Measurements from ENCODE around the gene CALY. TPM values are rescaled to one million over a fixed set of nuclear protein-coding genes. Genes with fewer than 3 reads are reported as not detected.

CALY gene
- total and polyA plus RNA-seq, 4 donors, result not detected

- Histone ChIP-seq H3K4me3 (no peak overlapping the region), H3K36me3 (ENCODE audit: control insufficient read depth in 4 of 4, insufficient read depth in 4 of 4, low read length in 4 of 4) (no peaks in the 10 kb centered on the region), H3K27me3 (ENCODE audit: control insufficient read depth in 3 of 3, insufficient read depth in 3 of 3, low read length in 2 of 3) (peaks cover 0 to 12% (median 10%) of the 10 kb centered on the region in 3 donors), H3K4me1 (ENCODE audit: control insufficient read depth in 5 of 5, insufficient read depth in 5 of 5, low read length in 5 of 5) (peaks cover 0 to 2% (median 0%) of the 10 kb centered on the region in 5 donors), H3K27ac (ENCODE audit: low read depth in 1 of 2, low read length in 1 of 2) (no peak overlapping the region), H3K9me3 (ENCODE audit: control insufficient read depth in 4 of 4, insufficient read depth in 3 of 4, low read length in 3 of 4) (peaks cover 0 to 4% (median 0%) of the 10 kb centered on the region in 4 donors), H3K9ac (ENCODE audit: insufficient read depth in 1 of 2, low read length in 2 of 2) (no peak overlapping the region)
- peak; percentile 47 for TF ChIP-seq CTCF (IDR thresholded peaks at IDR 0.05; ENCODE audit: control extremely low read depth, extremely low read depth)
- peak; percentile 79 for ATAC-seq (ENCODE audit: insufficient read depth, low FRiP score)
- DNase-seq, result peak; percentile 33 to 58 (median 41)
- 10% methylated on average over 43 to 51 of the region's 51 CpGs for WGBS, 2 donors
Measured at GRCh38 chr10:133318494-133319127, 18.1 kb downstream of the CALY start.

GRCh38 chr10:133316732-133317131, 20.0 kb downstream of the CALY start:
- peaks cover 0 to 7% (median 0%) of the 10 kb centered on the region in 4 donors for H3K9me3 ChIP-seq (ENCODE audit: control insufficient read depth in 4 of 4, insufficient read depth in 3 of 4, low read length in 3 of 4)
- no peak for TF ChIP-seq CTCF (IDR thresholded peaks at IDR 0.05; ENCODE audit: control extremely low read depth, extremely low read depth)
- peaks cover 0 to 2% (median 0%) of the 10 kb centered on the region in 5 donors for H3K4me1 ChIP-seq (ENCODE audit: control insufficient read depth in 5 of 5, insufficient read depth in 5 of 5, low read length in 5 of 5)
- no peak overlapping the region for H3K4me3 ChIP-seq
- H3K36me3 ChIP-seq (ENCODE audit: control insufficient read depth in 4 of 4, insufficient read depth in 4 of 4, low read length in 4 of 4), result peaks cover 0 to 11% (median 0%) of the 10 kb centered on the region in 4 donors
- 86 to 87% methylated on average over 7 of the region's 7 CpGs for WGBS, 2 donors
- DNase-seq (no peak), ATAC-seq (ENCODE audit: insufficient read depth, low FRiP score) (no peak)
- no peak overlapping the region for H3K27ac ChIP-seq (ENCODE audit: low read depth in 1 of 2, low read length in 1 of 2)
- no peak overlapping the region for H3K9ac ChIP-seq (ENCODE audit: insufficient read depth in 1 of 2, low read length in 2 of 2)
- H3K27me3 ChIP-seq (ENCODE audit: control insufficient read depth in 3 of 3, insufficient read depth in 3 of 3, low read length in 2 of 3), result peaks cover 0 to 12% (median 10%) of the 10 kb centered on the region in 3 donors

GRCh38 chr10:133316266-133316665, 20.4 kb downstream of the CALY start:
- peaks cover 0 to 7% (median 0%) of the 10 kb centered on the region in 4 donors for H3K9me3 ChIP-seq (ENCODE audit: control insufficient read depth in 4 of 4, insufficient read depth in 3 of 4, low read length in 3 of 4)
- no peak for ATAC-seq (ENCODE audit: insufficient read depth, low FRiP score)
- no peak overlapping the region for H3K27ac ChIP-seq (ENCODE audit: low read depth in 1 of 2, low read length in 1 of 2)
- 88 to 91% methylated on average over 9 of the region's 9 CpGs for WGBS, 2 donors
- peaks cover 0 to 12% (median 10%) of the 10 kb centered on the region in 3 donors for H3K27me3 ChIP-seq (ENCODE audit: control insufficient read depth in 3 of 3, insufficient read depth in 3 of 3, low read length in 2 of 3)
- H3K36me3 ChIP-seq (ENCODE audit: control insufficient read depth in 4 of 4, insufficient read depth in 4 of 4, low read length in 4 of 4), result peaks cover 0 to 14% (median under 1%) of the 10 kb centered on the region in 4 donors
- no peak overlapping the region for H3K9ac ChIP-seq (ENCODE audit: insufficient read depth in 1 of 2, low read length in 2 of 2)
- no peak for DNase-seq
- H3K4me1 ChIP-seq (ENCODE audit: control insufficient read depth in 5 of 5, insufficient read depth in 5 of 5, low read length in 5 of 5), result peaks cover 0 to 2% (median 0%) of the 10 kb centered on the region in 5 donors
- TF ChIP-seq CTCF (IDR thresholded peaks at IDR 0.05; ENCODE audit: control extremely low read depth, extremely low read depth), result no peak
- no peak overlapping the region for H3K4me3 ChIP-seq

Data from lung (tissue), 12 donors.